ENCODE results near the gene USP3.
"Not testable (repeated sequence)": the region's sequence is repeated elsewhere in the genome, so short reads cannot be mapped to it uniquely, and the experiment has no call there.

USP3 gene

DNA sequence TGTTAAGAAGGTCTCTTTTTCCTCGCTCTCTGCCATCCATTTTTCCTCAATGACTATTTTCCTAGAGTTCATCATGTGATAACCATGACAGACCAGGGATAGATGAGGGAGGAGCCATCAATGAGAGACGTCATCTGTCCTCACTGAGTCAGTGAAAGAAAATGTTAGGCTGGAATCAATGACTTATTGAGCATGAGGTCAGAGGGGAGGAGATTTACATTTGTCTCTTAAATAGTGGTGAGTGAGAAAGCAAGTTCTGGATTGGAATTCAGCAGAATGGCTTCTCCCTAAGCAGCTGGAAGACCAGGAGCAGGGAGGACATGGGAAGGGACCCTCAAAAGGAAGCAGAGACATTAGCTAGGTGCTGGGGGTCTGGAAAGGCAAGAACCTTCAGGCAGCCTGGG lies 28.2 kb upstream of the USP3 start:
- no peak for FAIRE-seq

DNA sequence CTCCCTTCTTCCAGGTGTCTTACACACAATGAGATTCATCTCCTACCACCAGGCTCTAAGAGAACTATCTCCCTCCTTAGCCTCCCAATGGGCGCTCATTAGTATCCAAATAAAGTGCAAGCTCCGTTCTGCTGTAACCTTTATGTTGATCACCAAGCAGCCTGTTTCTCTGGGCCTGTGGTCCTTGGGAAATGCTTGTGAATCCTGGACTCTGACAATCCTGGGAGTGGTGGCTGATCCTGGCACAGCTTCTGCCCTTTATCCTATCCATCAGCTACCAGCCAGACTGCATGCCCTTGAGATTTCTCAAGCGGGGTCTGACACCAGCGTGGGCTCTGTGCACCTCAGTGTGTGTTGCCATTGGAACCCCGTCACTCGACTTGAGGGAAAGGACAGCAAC lies 26.1 kb upstream of the USP3 start:
- FAIRE-seq, result no peak

DNA sequence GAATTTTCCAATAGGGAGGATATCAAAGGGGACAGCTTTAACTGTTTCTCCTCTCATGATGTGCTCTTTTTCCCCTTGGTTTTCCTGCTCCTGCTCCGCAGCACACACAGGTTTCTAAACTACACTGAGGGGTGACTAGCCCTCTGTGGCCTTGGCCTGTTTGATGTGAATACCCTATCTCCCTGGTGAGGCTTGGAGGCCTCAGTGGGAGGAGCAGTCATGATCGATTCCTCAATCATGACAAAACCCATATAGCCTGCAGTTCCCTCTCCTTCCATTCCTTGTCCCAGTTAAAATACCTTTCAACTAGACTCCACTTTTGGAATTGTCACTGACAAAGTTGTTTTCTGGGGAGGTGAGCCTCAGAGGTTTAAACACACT lies 24.0 kb upstream of the USP3 start:
- no peak for FAIRE-seq

DNA sequence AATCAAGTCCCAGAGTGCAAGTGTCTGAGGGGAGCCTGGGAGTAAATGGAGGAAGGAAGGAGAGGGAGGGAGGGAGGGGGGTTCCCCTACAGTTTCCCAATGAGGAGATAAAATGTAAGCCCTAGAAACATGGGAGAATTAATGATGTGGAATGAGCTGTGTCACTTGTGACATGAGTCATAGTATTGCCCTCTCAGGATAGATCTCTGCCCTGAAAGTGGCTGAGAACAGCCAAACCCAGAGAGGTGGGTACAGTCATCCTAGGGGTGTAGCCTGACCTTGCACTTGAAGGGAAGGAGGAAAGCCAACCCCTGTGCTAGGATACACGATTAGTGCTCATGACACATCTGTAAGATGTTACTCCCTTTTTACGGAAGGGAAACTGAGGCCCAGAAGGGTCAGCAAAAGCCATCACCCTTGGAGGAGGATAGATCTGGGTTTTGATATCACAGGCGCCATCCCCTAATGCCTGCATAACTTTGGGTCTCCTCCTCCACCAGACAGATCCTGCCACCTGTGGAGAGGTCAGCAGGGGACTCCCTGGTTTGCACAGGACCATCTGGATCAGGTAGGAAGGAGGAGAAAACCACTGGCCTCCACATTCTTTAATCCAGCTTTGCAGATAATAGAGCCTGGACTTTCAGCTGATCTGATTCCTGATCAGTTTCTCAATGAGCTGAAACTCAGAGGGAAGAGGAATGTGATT lies 23.1 kb upstream of the USP3 start:
- FAIRE-seq, result no peak

DNA sequence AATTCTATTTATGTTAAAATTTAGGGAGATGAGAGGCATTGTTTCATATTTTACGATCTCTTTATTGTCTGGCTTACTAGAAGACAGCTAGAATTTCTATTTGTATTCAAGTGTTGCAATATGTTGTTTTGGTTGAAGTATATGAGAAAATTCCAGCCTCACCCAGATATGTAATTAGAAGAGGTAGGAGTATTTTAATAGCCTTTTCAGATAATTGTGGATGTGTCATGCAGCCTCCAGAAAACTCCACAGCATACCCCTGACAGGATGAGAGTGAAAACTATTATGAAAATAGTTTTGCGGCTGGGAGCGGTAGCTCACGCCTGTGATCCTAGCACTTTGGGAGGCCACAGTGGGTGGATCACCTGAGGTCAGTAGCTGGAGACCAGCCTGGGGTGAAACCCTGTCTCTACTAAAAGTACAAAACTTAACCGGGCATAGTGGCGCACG lies 21.5 kb upstream of the USP3 start:
- no peak for FAIRE-seq

DNA sequence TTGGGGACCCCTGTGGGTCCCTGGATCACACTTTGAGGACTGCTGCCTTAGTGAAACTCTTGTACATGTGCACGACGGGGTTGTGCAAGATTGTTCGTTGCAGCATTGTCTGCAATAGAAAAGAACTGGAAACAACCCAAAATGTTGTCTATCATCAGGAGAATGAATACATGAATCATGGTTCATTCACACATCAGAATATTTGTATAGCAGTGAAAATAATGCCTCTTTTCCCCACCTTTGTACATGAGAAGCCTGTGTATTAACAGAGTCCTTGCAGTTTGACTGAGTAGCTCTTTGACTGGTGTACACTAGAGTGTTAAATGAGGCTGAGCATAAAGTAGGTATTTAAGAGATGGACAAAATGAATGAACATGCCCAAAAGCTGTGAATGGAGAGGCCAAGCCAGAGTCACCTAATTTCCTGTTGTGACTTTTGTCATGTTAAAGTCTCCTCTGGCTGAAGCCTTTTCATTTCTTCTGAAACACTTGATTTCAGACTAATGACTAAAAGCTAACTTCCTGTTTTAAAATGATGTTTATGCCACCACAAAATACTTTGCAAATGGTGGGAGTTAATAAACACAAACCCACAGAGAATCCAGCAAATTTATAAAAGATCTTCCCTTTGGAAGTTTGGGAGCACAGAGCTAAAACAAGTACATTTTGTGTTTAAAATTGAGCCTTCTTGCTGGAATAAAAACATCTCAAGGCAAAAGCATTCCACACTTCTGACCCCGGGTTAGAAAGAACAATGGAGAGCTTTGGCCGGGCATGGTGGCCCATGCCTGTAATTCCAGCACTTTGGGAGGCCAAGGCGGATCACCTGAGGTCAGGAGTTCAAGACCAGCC lies 20.6 kb upstream of the USP3 start:
- FAIRE-seq, result no peak

DNA sequence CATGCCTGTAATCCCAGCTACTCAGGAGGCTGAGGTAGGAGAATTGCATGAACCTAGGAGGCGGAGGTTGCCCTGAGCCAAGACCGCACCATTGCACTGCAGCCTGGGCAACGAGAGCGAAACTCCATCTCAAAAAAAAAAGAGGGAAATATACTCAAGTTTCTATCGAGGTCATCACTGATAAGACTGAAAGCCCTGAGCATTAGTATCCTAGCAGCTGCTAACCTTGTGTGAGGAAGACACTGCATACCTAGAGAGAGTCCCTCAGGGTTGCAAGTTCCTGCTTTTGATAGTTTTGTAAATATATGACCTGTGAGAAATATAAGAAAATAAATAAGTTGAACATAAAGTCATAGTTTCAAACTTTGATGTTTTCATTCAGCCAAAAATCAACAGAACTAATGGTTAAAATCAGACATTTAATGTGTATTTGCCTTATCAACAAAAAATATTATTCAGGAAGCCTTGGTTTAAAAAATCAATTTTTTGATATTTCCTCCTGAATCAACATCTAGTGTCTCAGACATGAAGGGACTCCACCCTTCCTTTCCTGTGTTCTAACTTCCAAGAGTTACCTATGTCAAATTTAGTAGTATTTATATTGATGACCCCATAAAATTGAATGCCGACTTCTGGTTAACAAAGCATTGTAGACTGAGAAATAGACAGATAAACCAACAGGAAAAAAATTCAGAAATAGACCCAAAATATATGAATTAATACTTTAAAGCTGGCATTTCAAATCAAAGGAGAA lies 19.8 kb upstream of the USP3 start:
- FAIRE-seq, result no peak

DNA sequence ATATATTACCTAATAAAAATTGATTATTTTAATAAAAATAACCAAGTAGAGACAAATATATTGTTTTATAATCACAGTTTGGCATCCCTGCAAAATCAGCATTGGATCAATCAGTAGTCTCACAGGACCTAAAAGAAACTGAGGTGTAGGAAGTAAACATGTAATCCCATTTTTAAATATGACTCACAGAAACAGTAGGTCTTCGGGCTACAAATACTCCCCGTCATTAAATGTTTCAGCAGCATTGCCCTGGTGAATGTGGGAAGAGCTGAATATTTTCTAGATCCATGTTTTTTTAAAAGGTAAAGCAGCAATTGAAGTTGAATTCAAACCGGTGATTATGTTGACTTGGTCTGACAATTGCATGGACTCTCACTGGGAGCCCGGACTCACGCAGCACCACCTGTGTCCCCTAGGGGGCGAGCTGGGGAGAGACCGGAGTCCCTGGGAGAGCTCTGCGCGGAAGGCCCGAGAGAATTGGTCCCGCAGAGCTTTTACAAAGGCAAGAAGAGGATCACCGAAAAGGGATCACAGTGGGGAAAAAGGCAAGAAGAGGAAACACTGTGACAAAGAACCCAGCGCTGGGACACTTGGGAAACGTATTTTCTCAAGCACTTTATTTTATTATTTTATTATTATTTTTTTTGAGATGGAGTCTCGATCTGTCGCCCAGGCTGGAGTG lies 17.2 kb upstream of the USP3 start:
- peak; percentile 66 for FAIRE-seq

DNA sequence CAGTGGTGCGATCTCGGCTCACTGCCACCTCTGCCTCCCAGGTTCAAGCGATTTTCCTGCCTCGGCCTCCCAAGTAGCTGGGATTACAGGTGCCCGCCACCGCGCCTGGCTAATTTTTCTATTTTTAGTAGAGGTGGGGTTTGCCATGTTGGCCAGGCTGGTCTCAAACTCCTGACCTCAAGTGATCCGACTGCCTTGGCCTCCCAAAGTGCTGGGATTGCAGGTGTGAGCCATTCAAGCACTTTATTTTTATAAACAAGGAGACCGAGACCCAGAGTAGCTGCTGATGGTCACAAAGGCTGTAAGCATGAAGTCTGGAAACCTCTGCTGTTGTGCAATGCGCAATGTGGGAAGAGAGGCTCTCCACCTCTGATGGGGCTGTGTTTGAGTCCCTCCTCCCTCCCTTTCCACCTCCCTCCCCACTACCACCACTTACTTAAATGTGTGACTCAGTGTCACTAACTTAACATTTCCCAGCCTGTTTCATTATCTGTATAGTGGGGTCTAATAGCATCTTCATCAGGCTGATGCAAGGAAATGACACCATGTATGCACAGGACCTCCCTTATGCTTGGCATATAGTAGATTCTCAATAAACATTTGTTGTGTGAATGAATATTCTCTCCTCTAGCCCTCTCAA lies 16.5 kb upstream of the USP3 start:
- not testable (repeated sequence) for FAIRE-seq

DNA sequence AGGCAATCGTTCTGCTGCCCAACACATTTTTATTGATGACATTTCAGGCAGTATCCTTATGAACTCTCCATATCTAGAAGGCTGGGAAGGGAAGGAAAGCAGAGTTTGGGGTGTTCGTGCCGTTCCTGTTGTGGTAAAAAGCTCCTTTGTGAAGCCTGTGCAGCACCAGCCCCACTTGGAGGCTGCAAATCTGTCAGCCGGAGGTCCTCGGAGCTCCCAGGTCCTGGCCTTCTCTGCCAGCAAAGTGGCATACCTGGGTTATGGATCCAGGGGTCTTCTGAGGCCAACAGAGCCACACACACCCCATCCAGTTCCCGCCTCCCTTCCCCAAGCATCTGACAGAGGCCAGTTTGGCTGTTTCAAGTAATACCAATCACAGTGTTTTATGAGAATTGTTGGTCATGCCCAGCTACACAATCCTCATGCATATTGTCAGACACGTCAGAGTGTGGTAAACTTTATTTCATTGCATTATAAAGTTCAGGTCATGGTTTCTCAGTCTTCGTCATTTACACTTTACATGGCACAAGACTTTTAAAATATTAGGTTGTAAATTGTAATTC lies 15.9 kb upstream of the USP3 start:
- no peak for FAIRE-seq

DNA sequence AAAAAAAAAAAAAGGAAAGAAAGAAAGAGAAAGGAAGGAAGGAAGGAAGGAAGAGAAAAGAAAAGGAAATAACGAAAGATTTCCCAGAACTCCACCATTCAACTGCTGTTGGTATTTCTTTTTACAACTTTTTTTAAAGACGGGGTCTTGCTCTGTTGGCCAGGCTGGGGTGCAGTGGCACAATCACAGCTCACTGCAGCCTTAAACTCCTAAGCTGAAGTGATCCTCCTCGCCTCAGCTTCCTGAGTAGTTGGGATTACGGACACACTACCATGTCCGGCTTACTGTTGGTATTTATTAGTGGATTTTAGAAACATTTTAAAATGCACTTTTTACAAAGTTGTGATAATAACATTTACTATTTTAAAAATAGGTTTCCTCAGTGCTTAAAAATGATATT lies 15.0 kb upstream of the USP3 start:
- no peak for FAIRE-seq

DNA sequence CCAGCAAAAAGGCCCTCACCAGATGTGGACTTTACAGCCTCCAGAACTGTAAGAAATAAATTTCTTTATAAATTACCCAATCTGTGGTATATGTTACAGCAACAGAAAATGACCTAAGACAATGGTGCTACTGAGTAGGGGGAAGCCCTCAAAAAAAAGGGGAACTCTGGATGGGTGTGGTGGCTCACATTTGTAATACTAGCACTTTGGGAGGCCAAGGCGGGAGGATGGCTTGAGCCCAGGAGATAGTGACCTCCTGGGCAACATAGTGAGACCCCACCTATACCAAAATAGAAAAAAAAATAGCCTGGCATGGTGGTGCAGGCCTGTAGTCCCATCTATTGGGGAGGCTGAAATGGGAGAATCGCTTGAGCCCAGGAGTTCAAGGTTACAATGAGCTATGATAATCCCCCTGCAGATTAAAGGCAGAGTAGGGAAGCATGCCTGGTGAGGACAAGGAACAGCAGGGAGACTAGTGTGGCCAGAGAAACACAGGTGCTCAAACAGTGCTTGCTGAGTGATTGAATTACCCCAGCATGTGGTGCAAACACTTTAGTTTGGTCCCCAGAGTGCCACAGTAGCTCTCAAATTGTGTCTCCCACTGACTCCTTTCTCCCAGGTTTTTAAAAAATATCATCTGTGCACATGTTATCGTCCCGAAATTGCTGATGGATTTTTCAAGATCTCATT lies 13.9 kb upstream of the USP3 start:
- no peak for FAIRE-seq

DNA sequence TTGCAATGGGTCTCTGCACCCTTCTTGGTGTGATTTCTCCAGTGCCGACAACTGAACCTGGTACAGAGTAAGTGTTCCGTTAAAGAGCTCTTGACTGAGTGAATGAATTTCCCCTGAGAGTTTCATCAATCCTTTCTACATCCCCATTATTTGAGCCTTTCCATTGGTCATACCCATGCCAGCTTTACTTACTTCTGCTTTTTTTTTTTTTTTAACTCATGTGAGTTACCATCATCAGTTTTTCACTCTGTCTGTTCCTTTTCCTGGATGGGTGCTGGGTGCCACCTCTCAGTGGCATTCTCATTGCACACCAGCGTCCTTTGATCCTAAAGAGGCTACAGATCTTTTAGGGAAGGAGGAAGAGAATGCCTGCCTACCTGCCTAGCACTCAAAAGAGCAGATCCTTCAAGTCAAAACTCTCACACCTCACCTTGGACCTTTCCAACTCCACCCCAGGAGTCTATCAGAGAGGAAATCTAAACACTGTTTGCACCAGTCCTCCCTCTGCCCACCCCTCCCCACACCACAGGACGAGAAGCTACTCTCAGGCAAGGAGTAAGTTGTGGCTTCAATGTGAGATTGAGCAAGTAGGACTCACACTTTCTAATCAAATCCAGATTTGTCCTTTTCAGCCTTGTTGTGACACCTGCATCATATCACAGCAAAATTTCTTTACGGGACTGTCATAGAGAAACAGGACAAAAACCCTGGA lies 13.1 kb upstream of the USP3 start:
- FAIRE-seq, result no peak

DNA sequence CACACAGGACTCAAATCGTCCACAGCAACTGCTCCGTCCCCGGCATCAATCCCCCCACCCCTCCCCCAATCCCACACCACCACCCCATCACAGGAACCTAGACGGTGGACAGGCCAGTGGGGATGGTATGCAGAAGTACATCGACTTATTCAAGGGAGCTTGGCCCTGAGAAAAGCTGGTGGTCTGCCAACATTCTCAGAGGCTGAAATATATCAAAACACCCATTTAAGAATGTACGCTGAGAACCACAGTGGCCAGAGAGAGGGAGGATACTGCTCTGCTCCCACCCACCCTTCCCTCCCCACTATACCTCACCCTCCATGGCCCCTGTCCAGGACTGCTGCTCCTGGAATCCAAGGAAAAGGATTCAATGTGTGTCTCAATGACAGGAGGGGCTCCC lies 12.4 kb upstream of the USP3 start:
- FAIRE-seq, result no peak

DNA sequence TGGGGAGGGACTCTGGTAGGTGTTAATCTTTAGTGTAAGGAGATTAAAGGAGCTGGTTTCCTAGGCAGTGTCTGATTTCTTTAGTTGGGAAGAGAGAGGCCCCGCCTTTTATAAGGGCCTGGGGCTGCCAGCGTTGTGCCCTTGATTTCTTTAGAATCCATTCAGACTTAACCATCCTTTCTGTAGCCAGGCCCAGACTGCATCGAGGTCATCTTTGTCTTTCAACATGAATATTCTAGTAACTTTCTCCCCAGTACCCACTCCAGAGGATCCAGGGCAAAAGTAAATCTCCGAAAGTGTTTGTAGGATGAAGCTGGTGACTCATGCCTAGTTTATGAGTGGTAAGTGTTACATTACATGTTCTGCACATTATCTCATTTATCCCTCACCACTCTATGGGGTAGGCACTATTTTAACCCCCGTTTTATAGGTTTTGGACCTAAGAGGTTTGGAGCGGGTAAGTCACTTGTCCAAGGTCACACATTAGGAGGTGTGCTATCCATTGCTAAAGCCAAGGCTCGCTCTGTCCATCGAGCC lies 11.8 kb upstream of the USP3 start:
- no peak for FAIRE-seq

DNA sequence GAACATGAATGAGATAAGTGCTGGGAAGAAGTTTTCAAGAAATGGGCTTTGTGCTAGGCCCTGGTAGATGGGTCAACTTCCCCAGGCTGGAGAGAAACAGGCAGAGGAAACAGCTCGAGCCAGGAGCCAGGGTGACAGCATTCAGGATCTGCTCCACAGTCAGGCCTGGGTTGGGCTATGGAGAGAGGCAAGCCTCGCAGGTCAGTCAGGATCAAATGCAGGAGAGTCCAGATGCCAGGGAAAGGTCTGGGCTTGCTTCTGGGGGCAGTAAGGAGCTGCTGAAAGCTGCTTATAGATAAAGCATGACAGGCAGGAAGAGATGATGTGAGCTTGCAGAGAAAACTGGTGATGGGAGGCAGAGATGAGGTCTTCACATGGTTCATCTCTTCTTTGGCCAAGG lies 11.0 kb upstream of the USP3 start:
- FAIRE-seq, result no peak

DNA sequence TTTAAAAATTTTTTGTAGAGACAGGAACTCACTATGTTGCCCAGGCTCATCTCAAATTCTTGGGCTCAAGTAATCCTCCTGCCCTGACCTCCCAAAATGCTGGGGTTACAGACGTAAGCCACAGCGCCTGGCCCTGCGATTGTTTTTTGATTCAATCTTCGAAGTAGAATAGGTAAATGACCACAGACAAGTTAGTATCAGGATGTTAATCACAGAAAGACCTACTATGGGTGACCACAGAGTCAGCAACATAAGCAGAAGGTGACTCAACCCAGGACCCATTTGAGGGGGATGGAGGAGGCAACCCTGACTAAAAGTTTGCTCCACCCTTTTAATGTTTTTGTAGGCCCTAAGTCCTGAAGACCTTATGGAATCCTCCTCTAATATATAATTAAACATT lies 10.0 kb upstream of the USP3 start:
- no peak for FAIRE-seq

DNA sequence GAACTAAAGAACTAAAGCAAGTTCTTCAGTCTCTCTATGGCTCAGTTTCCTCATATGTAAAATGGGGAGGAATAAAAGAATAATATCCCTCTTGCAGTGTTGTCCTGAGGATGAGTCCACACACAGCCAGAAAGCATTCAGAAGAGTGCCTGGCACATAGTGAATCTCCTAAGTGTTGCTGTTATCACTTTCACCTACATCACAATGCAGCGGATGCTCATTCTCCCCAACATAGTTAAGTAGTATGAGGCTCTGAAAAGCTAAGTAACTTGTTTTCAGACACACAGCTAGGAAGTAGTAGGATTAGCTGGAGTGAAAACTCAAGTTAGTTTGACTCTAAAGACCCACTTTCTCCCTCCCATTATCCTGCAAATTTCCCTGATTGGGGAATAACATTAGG lies 9.1 kb upstream of the USP3 start:
- no peak for FAIRE-seq

DNA sequence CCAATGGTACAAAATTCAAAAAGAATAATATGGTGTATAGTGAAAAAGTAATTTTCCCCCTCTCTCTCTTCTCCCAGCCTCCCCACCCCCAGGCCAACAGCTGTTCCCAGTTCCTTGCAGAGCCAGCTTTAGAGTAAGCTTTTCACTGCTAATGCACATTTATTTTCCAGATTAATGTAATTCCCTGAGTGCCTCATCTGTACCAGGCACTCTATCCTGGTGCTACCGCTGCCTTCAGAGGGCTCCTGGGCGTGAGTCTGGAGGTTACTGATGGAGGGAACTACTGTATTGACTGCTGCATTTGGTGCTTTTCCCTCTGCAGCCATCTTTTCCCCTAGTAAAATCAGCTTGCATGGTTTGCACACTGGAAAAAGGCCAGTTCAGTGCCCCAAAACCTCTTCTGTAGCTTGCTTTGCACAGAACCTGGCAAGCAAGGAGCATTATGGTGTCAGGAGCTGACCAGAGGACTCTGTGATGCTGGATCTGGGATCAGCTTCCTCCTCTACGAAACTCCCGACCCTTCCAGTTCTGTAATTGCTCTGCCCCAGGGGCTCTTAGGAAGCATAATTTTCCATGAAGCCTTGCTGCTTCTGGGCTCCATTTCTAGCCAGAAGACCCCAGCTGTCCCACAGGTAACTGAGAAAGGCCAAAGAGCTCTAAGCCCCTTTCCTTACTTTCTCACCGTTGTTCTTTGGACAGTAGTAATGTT lies 8.5 kb upstream of the USP3 start:
- no peak for FAIRE-seq
